Colonic mucosa (tissue), 4 donors: Measurements from ENCODE around the gene BFSP2. TPM values are rescaled to one million over a fixed set of nuclear protein-coding genes. Genes with fewer than 3 reads are reported as not detected.

Experiments
- DNase-seq: peaks from one replicate; pipeline ENCODE4 v3.0.0-alpha.2; 2020
- H3K27ac ChIP-seq: fragments of 200-600 bp; one replicate; pipeline ENCODE4 v1.8.0; 2021
- H3K27me3 ChIP-seq: fragments of 200-600 bp; one replicate; pipeline ENCODE4 v1.8.0; 2021
- H3K36me3 ChIP-seq: fragments of 200-600 bp; one replicate; pipeline ENCODE4 v1.8.0; 2021
- H3K4me1 ChIP-seq: fragments of 200-600 bp; one replicate; pipeline ENCODE4 v1.8.0; 2021; ENCODE audit warnings: mild to moderate bottlenecking
- H3K4me3 ChIP-seq: fragments of 200-600 bp; one replicate; pipeline ENCODE4 v1.8.0; 2021
- H3K9ac ChIP-seq, 2 donors: one replicate each; pipeline ENCODE4 v1.7.0; 2013; ENCODE audit warnings: control low read depth in 2 of 2, low read depth in 2 of 2, low read length in 2 of 2
- H3K9me3 ChIP-seq: fragments of 200-600 bp; one replicate; pipeline ENCODE4 v1.8.0; 2021
- CTCF ChIP-seq: fragments of 200-600 bp; IDR thresholded peaks from one replicate; pipeline ENCODE4 v1.8.0; 2022; ENCODE audit warnings: antibody characterized with exemption, mild to moderate bottlenecking
- intact Hi-C: fragments of 100-400 bp; cut with DNase I; formaldehyde crosslinking; loops from one replicate; pipeline ENCODE4 v1.14.1; 2022
- total RNA-seq, 2 donors: library from RNA; stranded (reverse); fragmentation: NEBNext Ultra II Directional in 1 of 2; extraction: Animal tissue kit (Norgen Biotek cat#: 25700) in 1 of 2; gene quantifications; one replicate each; pipeline ENCODE4 v1.2.1, GENCODE V29; 2021
- donor health status: healthy.
- donor health status: DM: no; HTN: no; CAD: no.
- donor health status: DM: no; HTN: no; CAD: no.

BFSP2 gene
- total RNA-seq, 2 donors from 2014 or later: 0.64 TPM; not detected in 1

GRCh38 chr3:133442518-133442917 lies 42.7 kb downstream of the BFSP2 start:
- H3K9me3 ChIP-seq: no peaks in the 10 kb centered on the region
- no peaks in the 10 kb centered on the region for H3K4me1 ChIP-seq
- H3K27ac ChIP-seq: no peak overlapping the region
- no peaks in the 10 kb centered on the region for H3K36me3 ChIP-seq
- H3K4me3 ChIP-seq: no peak overlapping the region
- TF ChIP-seq CTCF: no peak
- H3K27me3 ChIP-seq: no peaks in the 10 kb centered on the region
- no peak for DNase-seq
- intact Hi-C loops: no loop called here
- no peak overlapping the region for H3K9ac ChIP-seq

- H3K27ac ChIP-seq: no peak overlapping the region
- no peak for TF ChIP-seq CTCF
- DNase-seq: peak; percentile 54
Observed at GRCh38 chr3:133443649-133444422, 44.0 kb downstream of the BFSP2 start.

GRCh38 chr3:133444423-133444774 lies 44.5 kb downstream of the BFSP2 start:
- H3K27ac ChIP-seq: no peak overlapping the region
- H3K4me1 ChIP-seq: no peaks in the 10 kb centered on the region

More at GRCh38 chr3:133443649-133444422, 44.0 kb downstream of the BFSP2 start:
- no peaks in the 10 kb centered on the region for H3K36me3 ChIP-seq
- H3K27me3 ChIP-seq: no peaks in the 10 kb centered on the region
- no peaks in the 10 kb centered on the region for H3K4me1 ChIP-seq
- intact Hi-C loops: no loop called here
- H3K4me3 ChIP-seq: no peak overlapping the region
- no peaks in the 10 kb centered on the region for H3K9me3 ChIP-seq
- no peak overlapping the region for H3K9ac ChIP-seq

GRCh38 chr3:133445108-133445507 lies 45.3 kb downstream of the BFSP2 start:
- intact Hi-C loops: no loop called here
- Histone ChIP-seq H3K27me3 (no peaks in the 10 kb centered on the region), H3K4me1 (no peaks in the 10 kb centered on the region), H3K9me3 (no peaks in the 10 kb centered on the region), H3K4me3 (no peak overlapping the region), H3K27ac (no peak overlapping the region), H3K36me3 (no peaks in the 10 kb centered on the region), H3K9ac (no peak overlapping the region)
- DNase-seq: no peak
- no peak for TF ChIP-seq CTCF

More at GRCh38 chr3:133444423-133444774, 44.5 kb downstream of the BFSP2 start:
- Histone ChIP-seq H3K27me3 (no peaks in the 10 kb centered on the region), H3K9me3 (no peaks in the 10 kb centered on the region), H3K4me3 (no peak overlapping the region), H3K36me3 (no peaks in the 10 kb centered on the region), H3K9ac (no peak overlapping the region)
- intact Hi-C loops: no loop called here
- no peak for TF ChIP-seq CTCF
- DNase-seq: no peak

- H3K27me3 ChIP-seq: no peaks in the 10 kb centered on the region
- no peak for TF ChIP-seq CTCF
- intact Hi-C loops: no loop called here
- no peak overlapping the region for H3K4me3 ChIP-seq
- no peaks in the 10 kb centered on the region for H3K4me1 ChIP-seq
- DNase-seq: no peak
- no peak overlapping the region for H3K9ac ChIP-seq
- H3K27ac ChIP-seq: no peak overlapping the region
- H3K36me3 ChIP-seq: no peaks in the 10 kb centered on the region
- no peaks in the 10 kb centered on the region for H3K9me3 ChIP-seq
Observed at GRCh38 chr3:133447750-133448477, 48.1 kb downstream of the BFSP2 start.
